NCI-H1930 (cell line): ENCODE data around the gene DPPA5.
"Not testable (repeated sequence)": the region's sequence is repeated elsewhere in the genome, so short reads cannot be mapped to it uniquely, and the experiment has no call there.

Source experiments
- DNase-seq, 2 experiments: peaks; one replicate each; lab custom pipeline; 2025; lab: John Stamatoyannopoulos, UW

The DPPA5 gene

GRCh38 chr6:73353636-73354593, at the start of gene DPPA5:
Gene DPPA5 (minus strand): TSS chr6:73354276. CDS start chr6:73354225, 51 bp downstream.
- no peak for DNase-seq

- DNase-seq: no peak
Measured at GRCh38 chr6:73400656-73401055, 46.6 kb upstream of the DPPA5 start.

- no peak for DNase-seq
Measured at GRCh38 chr6:73395875-73396274, 41.8 kb upstream of the DPPA5 start.

GRCh38 chr6:73394577-73395354, 40.7 kb upstream of the DPPA5 start, which contains the start of gene DDX43:
Gene DDX43 (plus strand): TSS chr6:73394828. CDS start chr6:73394906, 78 bp downstream.
- DNase-seq: peak; percentile 37 to 72

- DNase-seq: no peak
Measured at GRCh38 chr6:73393278-73393677, 39.2 kb upstream of the DPPA5 start.

- not testable (repeated sequence) for DNase-seq
Measured at GRCh38 chr6:73392188-73392587, 38.1 kb upstream of the DPPA5 start.

- no peak for DNase-seq
Measured at GRCh38 chr6:73391675-73392074, 37.6 kb upstream of the DPPA5 start.

- DNase-seq: no peak
Measured at GRCh38 chr6:73389854-73390253, 35.8 kb upstream of the DPPA5 start.

GRCh38 chr6:73388800-73389512, 34.9 kb upstream of the DPPA5 start:
- DNase-seq: peak; percentile 12 to 17

GRCh38 chr6:73388433-73388799, 34.3 kb upstream of the DPPA5 start:
- DNase-seq: no peak

GRCh38 chr6:73382462-73383113, 28.5 kb upstream of the DPPA5 start:
- no peak for DNase-seq

- not testable (repeated sequence) for DNase-seq
Measured at GRCh38 chr6:73381531-73381930, 27.5 kb upstream of the DPPA5 start.

GRCh38 chr6:73377225-73377624, 23.1 kb upstream of the DPPA5 start:
- DNase-seq: no peak

- DNase-seq: no peak
Measured at GRCh38 chr6:73375216-73375615, 21.1 kb upstream of the DPPA5 start.

GRCh38 chr6:73372516-73372915, 18.4 kb upstream of the DPPA5 start:
- DNase-seq: no peak

GRCh38 chr6:73371984-73372383, 17.9 kb upstream of the DPPA5 start:
- no peak for DNase-seq

GRCh38 chr6:73369563-73369962, 15.5 kb upstream of the DPPA5 start, which contains the start of gene OOEP:
Gene OOEP (minus strand): TSS chr6:73369897. CDS start chr6:73369792, 105 bp downstream.
- no peak for DNase-seq

GRCh38 chr6:73369157-73369556, 15.1 kb upstream of the DPPA5 start:
- DNase-seq: no peak

GRCh38 chr6:73368675-73369074, 14.6 kb upstream of the DPPA5 start:
- no peak for DNase-seq

GRCh38 chr6:73367761-73368355, 13.8 kb upstream of the DPPA5 start:
- DNase-seq: no peak

GRCh38 chr6:73364549-73364948, 10.5 kb upstream of the DPPA5 start:
- no peak for DNase-seq
